ENCODE results near the gene LMLN.

- TF ChIP-seq CTCF (IDR thresholded peaks at IDR 0.05; ENCODE audit: insufficient read depth, low read length, poor library complexity, severe bottlenecking), result no peak
- no peak for TF ChIP-seq EZH2phosphoT487 (conservative IDR thresholded peaks at IDR 0.05; ENCODE audit: low read length)
These were observed 101.4 kb downstream of the LMLN start for GRCh38 chr3:198061119-198062067.

All from SU-DHL-6 (cell line).